DOHH2 (cell line): Measurements from ENCODE around the gene DUSP2.
A peak's percentile ranks its signal among the peaks of the same experiment; 100 is the strongest.

Experiments used
- H3F3A ChIP-seq: fragments of 200-600 bp; sonication (generic), shearing (Covaris generic); 2 replicates; pipeline ENCODE4 v1.6.0; 2016; ENCODE audit warnings: antibody characterized with exemption, mild to moderate bottlenecking; ENCODE audit not compliant: control insufficient read depth, insufficient read depth
- H3K27ac ChIP-seq: fragments of 200-600 bp; sonication (generic); 2 replicates; pipeline ENCODE4 v1.5.1; 2014; ENCODE audit warnings: low read depth, mild to moderate bottlenecking, low read length, moderate library complexity
- H3K27me3 ChIP-seq: fragments of 200-600 bp; sonication (generic); 2 replicates; pipeline ENCODE4 v1.6.1; 2014; ENCODE audit warnings: mild to moderate bottlenecking, low read length, mixed read lengths; ENCODE audit not compliant: control insufficient read depth
- H3K36me3 ChIP-seq: fragments of 200-600 bp; sonication (generic); 2 replicates; pipeline ENCODE4 v1.6.1; 2014; ENCODE audit warnings: mild to moderate bottlenecking, low read length, moderate library complexity, mixed read lengths; ENCODE audit not compliant: control insufficient read depth
- H3K4me1 ChIP-seq: fragments of 200-600 bp; sonication (generic); 2 replicates; pipeline ENCODE4 v1.6.1; 2014; ENCODE audit warnings: mild to moderate bottlenecking, low read length, mixed read lengths; ENCODE audit not compliant: control insufficient read depth
- H3K4me2 ChIP-seq: fragments of 200-600 bp; sonication (generic); 2 replicates; pipeline ENCODE4 v1.6.0; 2014; ENCODE audit warnings: mild to moderate bottlenecking, low read length, moderate library complexity
- H3K4me3 ChIP-seq: fragments of 200-600 bp; sonication (generic); 2 replicates; pipeline ENCODE4 v1.5.1; 2014; ENCODE audit warnings: mild to moderate bottlenecking, low read length, mixed read lengths
- H3K79me2 ChIP-seq: fragments of 200-600 bp; sonication (generic); 2 replicates; pipeline ENCODE4 v1.6.1; 2014; ENCODE audit warnings: mild to moderate bottlenecking, low read length, mixed read lengths; ENCODE audit not compliant: control insufficient read depth
- H3K9me2 ChIP-seq: fragments of 200-600 bp; sonication (generic); replicated peaks from 2 replicates; pipeline ENCODE4 v1.6.1; 2014; ENCODE audit warnings: mild to moderate bottlenecking, low read length, mixed read lengths; ENCODE audit not compliant: control insufficient read depth
- H3K9me3 ChIP-seq: fragments of 200-600 bp; sonication (generic); 2 replicates; pipeline ENCODE4 v1.6.1; 2014; ENCODE audit warnings: antibody characterized with exemption, low read length, mixed read lengths; ENCODE audit not compliant: control insufficient read depth, insufficient read depth
- H4K20me1 ChIP-seq: fragments of 200-600 bp; sonication (generic); 2 replicates; pipeline ENCODE4 v1.6.0; 2014; ENCODE audit warnings: low read depth, mild to moderate bottlenecking, antibody characterized with exemption, low read length, moderate library complexity; ENCODE audit not compliant: control insufficient read depth, insufficient read depth
- CTCF ChIP-seq: fragments of 200-600 bp; sonication (generic); IDR thresholded peaks from one replicate; pipeline ENCODE4 v1.5.1; 2014; ENCODE audit warnings: antibody characterized with exemption, mild to moderate bottlenecking, low read depth, low read length; ENCODE audit not compliant: poor library complexity, severe bottlenecking
- EZH2phosphoT487 ChIP-seq: fragments of 200-600 bp; sonication (generic); IDR thresholded peaks from 2 replicates; pipeline ENCODE4 v1.6.1; 2017; ENCODE audit warnings: borderline replicate concordance, mild to moderate bottlenecking, antibody characterized with exemption, low read length, moderate library complexity, mixed read lengths

Gene DUSP2

GRCh38 chr2:96140941-96141623, 4.2 kb downstream of the DUSP2 start:
- no peaks in the 10 kb centered on the region for H3K27me3 ChIP-seq
- H3K27ac ChIP-seq = no peak overlapping the region
- H3K4me1 ChIP-seq = peaks cover 29% of the 10 kb centered on the region
- H3K36me3 ChIP-seq = peaks cover 32% of the 10 kb centered on the region
- peaks cover 20% of the 10 kb centered on the region for H4K20me1 ChIP-seq
- H3K4me3 ChIP-seq = no peak overlapping the region
- H3F3A ChIP-seq = peaks cover 21% of the 10 kb centered on the region
- peaks cover 29% of the 10 kb centered on the region for H3K79me2 ChIP-seq
- H3K9me3 ChIP-seq = no peaks in the 10 kb centered on the region
- H3K9me2 ChIP-seq = no peaks in the 10 kb centered on the region
- TF ChIP-seq EZH2phosphoT487 = no peak
- H3K4me2 ChIP-seq = no peak overlapping the region

GRCh38 chr2:96139181-96139758, 6.0 kb downstream of the DUSP2 start:
- H3K4me3 ChIP-seq = no peak overlapping the region
- H3F3A ChIP-seq = peaks cover 17% of the 10 kb centered on the region; the same call in 1 of the 2 replicates
- TF ChIP-seq EZH2phosphoT487 (no peak), CTCF (no peak)
- H3K79me2 ChIP-seq = peaks cover 15% of the 10 kb centered on the region
- H3K9me3 ChIP-seq = no peaks in the 10 kb centered on the region
- H3K27ac ChIP-seq = no peak overlapping the region
- H3K4me1 ChIP-seq = peaks cover 23% of the 10 kb centered on the region
- H3K36me3 ChIP-seq = peaks cover 27% of the 10 kb centered on the region
- H3K4me2 ChIP-seq = no peak overlapping the region
- H3K27me3 ChIP-seq = no peaks in the 10 kb centered on the region
- H4K20me1 ChIP-seq = peaks cover 16% of the 10 kb centered on the region
- no peaks in the 10 kb centered on the region for H3K9me2 ChIP-seq

GRCh38 chr2:96138179-96139145, 6.8 kb downstream of the DUSP2 start, which contains the start of gene ASTL:
Gene ASTL, minus strand, starts transcription at chr2:96138502. Its CDS starts 66 bp downstream, at chr2:96138436.
- H3K27ac ChIP-seq = no peak within 1 kb of the TSS
- H3K79me2 ChIP-seq = peaks cover 7% of the 10 kb centered on the region
- no peak within 1 kb of the TSS for H3K4me2 ChIP-seq
- no peaks in the 10 kb centered on the region for H3K9me3 ChIP-seq
- H3K9me2 ChIP-seq = no peaks in the 10 kb centered on the region
- TF ChIP-seq CTCF (peak; percentile 86), EZH2phosphoT487 (no peak)
- peaks cover 15% of the 10 kb centered on the region for H3K4me1 ChIP-seq
- H3K4me3 ChIP-seq = no peak within 1 kb of the TSS
- peaks cover 17% of the 10 kb centered on the region; the same call in 1 of the 2 replicates for H3F3A ChIP-seq
- peaks cover 8% of the 10 kb centered on the region for H4K20me1 ChIP-seq
- no peaks in the 10 kb centered on the region for H3K27me3 ChIP-seq
- peaks cover 19% of the 10 kb centered on the region for H3K36me3 ChIP-seq
